ENCODE data around the gene TAS2R50. TPM values are rescaled to one million over a fixed set of nuclear protein-coding genes. Genes with fewer than 3 reads are reported as not detected.

TAS2R50 gene
- total and polyA plus RNA-seq, 2 experiments from 2014 or later, result 3.4 TPM; not detected in 1

DNA sequence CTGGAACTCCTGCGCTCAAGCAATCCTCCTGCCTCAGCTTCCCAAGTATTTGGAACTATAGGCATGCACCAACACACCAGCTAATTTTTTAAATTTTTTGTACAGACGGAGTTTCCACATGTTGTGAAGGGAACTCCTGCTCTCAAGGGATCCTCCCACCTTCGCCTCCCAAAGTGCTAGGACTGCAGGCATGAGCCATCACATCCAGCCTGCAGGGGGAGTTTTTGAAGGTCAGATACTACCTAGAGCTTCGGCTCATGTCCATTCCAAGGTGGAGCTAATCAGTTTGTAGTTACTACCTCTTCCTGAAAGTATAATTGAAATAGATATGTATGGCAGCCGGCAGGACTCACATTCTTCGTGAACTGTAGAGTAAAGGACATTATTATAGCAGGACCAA is 39.4 kb upstream of the TAS2R50 start:
- no peaks in the 10 kb centered on the region for H3K4me1 ChIP-seq (ENCODE audit: insufficient read depth)
- H3K9me2 ChIP-seq (ENCODE audit: insufficient read depth), result no peaks in the 10 kb centered on the region
- H3K4me3 ChIP-seq, result no peak overlapping the region
- H4K20me1 ChIP-seq (replicated peaks; ENCODE audit: insufficient read depth), result no peaks in the 10 kb centered on the region
- Mint-ChIP-seq H3K36me3 (ENCODE audit: low read depth) (peaks cover 10% of the 10 kb centered on the region; the same call in 2 of the 3 replicates), H3K9me3 (peaks cover 5% of the 10 kb centered on the region), H3K4me1 (peaks cover 4% of the 10 kb centered on the region; the same call in 1 of the 3 replicates), H3K4me3 (no peak overlapping the region), H3K27ac (no peak overlapping the region), H3K27me3 (ENCODE audit: insufficient read depth, low read depth, poor library complexity) (no peaks in the 10 kb centered on the region)
- no peak overlapping the region for H2AFZ ChIP-seq
- DNase-seq (ENCODE audit: low spot score) (peak; percentile 82), ATAC-seq (peak; percentile 99)
- no peaks in the 10 kb centered on the region for H3K27me3 ChIP-seq (ENCODE audit: insufficient read depth)
- H3K79me2 ChIP-seq (replicated peaks; ENCODE audit: insufficient read depth), result no peaks in the 10 kb centered on the region
- no peaks in the 10 kb centered on the region for H3F3A ChIP-seq (replicated peaks; ENCODE audit: low read depth)
- H3K4me2 ChIP-seq, result no peak overlapping the region
- TF ChIP-seq, protein P1, sequence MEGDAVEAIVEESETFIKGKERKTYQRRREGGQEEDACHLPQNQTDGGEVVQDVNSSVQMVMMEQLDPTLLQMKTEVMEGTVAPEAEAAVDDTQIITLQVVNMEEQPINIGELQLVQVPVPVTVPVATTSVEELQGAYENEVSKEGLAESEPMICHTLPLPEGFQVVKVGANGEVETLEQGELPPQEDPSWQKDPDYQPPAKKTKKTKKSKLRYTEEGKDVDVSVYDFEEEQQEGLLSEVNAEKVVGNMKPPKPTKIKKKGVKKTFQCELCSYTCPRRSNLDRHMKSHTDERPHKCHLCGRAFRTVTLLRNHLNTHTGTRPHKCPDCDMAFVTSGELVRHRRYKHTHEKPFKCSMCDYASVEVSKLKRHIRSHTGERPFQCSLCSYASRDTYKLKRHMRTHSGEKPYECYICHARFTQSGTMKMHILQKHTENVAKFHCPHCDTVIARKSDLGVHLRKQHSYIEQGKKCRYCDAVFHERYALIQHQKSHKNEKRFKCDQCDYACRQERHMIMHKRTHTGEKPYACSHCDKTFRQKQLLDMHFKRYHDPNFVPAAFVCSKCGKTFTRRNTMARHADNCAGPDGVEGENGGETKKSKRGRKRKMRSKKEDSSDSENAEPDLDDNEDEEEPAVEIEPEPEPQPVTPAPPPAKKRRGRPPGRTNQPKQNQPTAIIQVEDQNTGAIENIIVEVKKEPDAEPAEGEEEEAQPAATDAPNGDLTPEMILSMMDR (conservative IDR thresholded peaks at IDR 0.05; ENCODE audit: low read depth in 2 of 2), result peak; percentile 61 to 74
- no peak for TF ChIP-seq NANOG (IDR thresholded peaks at IDR 0.05; ENCODE audit: borderline replicate concordance)
- no peaks in the 10 kb centered on the region for H3K36me3 ChIP-seq (ENCODE audit: insufficient read depth)
- no peak overlapping the region for H3K27ac ChIP-seq (ENCODE audit: low read depth)

DNA sequence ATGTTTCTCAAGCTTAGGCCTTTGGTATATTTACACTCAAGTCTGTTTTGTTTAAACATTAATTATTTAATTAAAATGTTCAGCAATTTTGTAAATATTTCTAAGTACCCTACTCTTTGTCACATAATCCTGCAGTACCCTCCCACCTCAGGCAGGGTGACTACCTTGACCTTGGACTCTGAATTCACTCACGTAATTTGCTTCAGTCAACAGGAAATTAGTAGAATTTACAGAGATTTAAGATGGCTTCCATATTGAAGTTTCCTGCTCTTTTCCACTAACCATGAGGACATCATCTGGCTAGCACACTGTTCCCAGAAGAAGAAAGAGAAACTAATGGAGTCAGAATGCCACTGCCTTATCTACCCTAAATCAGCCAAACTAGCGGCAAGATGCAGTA is 36.7 kb upstream of the TAS2R50 start:
- H3K36me3 ChIP-seq (ENCODE audit: insufficient read depth), result no peaks in the 10 kb centered on the region
- Mint-ChIP-seq H3K4me3 (no peak overlapping the region), H3K4me1 (peaks cover 4% of the 10 kb centered on the region; the same call in 1 of the 3 replicates), H3K27me3 (ENCODE audit: insufficient read depth, low read depth, poor library complexity) (no peaks in the 10 kb centered on the region), H3K36me3 (ENCODE audit: low read depth) (peaks cover 10% of the 10 kb centered on the region; the same call in 2 of the 3 replicates), H3K9me3 (peaks cover 5% of the 10 kb centered on the region), H3K27ac (no peak overlapping the region)
- DNase-seq (ENCODE audit: low spot score) (no peak), ATAC-seq (no peak)
- H2AFZ ChIP-seq, result no peak overlapping the region
- no peaks in the 10 kb centered on the region for H3K79me2 ChIP-seq (replicated peaks; ENCODE audit: insufficient read depth)
- no peaks in the 10 kb centered on the region for H4K20me1 ChIP-seq (replicated peaks; ENCODE audit: insufficient read depth)
- H3K4me1 ChIP-seq (ENCODE audit: insufficient read depth), result no peaks in the 10 kb centered on the region
- H3K9me2 ChIP-seq (ENCODE audit: insufficient read depth), result no peaks in the 10 kb centered on the region
- no peak overlapping the region for H3K4me3 ChIP-seq
- no peaks in the 10 kb centered on the region for H3F3A ChIP-seq (replicated peaks; ENCODE audit: low read depth)
- no peaks in the 10 kb centered on the region for H3K27me3 ChIP-seq (ENCODE audit: insufficient read depth)
- H3K4me2 ChIP-seq, result no peak overlapping the region
- no peak overlapping the region for H3K27ac ChIP-seq (ENCODE audit: low read depth)
- TF ChIP-seq CREB1 (CRISPR knock-in tag; IDR thresholded peaks at IDR 0.05; ENCODE audit: low read depth) (no peak), POLR2AphosphoS5 (IDR thresholded peaks at IDR 0.05; ENCODE audit: low read depth) (no peak), EZH2 (IDR thresholded peaks at IDR 0.05; ENCODE audit: low read depth, unreplicated experiment) (no peak), JUNB (IDR thresholded peaks at IDR 0.05; ENCODE audit: unreplicated experiment) (no peak), NANOG (IDR thresholded peaks at IDR 0.05; ENCODE audit: borderline replicate concordance) (no peak)
- TF ChIP-seq, protein P2, sequence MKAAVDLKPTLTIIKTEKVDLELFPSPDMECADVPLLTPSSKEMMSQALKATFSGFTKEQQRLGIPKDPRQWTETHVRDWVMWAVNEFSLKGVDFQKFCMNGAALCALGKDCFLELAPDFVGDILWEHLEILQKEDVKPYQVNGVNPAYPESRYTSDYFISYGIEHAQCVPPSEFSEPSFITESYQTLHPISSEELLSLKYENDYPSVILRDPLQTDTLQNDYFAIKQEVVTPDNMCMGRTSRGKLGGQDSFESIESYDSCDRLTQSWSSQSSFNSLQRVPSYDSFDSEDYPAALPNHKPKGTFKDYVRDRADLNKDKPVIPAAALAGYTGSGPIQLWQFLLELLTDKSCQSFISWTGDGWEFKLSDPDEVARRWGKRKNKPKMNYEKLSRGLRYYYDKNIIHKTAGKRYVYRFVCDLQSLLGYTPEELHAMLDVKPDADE (IDR thresholded peaks at IDR 0.05), result no peak
- TF ChIP-seq, protein P1 (conservative IDR thresholded peaks at IDR 0.05; ENCODE audit: low read depth in 2 of 2), result no peak
- TF ChIP-seq, protein P3, sequence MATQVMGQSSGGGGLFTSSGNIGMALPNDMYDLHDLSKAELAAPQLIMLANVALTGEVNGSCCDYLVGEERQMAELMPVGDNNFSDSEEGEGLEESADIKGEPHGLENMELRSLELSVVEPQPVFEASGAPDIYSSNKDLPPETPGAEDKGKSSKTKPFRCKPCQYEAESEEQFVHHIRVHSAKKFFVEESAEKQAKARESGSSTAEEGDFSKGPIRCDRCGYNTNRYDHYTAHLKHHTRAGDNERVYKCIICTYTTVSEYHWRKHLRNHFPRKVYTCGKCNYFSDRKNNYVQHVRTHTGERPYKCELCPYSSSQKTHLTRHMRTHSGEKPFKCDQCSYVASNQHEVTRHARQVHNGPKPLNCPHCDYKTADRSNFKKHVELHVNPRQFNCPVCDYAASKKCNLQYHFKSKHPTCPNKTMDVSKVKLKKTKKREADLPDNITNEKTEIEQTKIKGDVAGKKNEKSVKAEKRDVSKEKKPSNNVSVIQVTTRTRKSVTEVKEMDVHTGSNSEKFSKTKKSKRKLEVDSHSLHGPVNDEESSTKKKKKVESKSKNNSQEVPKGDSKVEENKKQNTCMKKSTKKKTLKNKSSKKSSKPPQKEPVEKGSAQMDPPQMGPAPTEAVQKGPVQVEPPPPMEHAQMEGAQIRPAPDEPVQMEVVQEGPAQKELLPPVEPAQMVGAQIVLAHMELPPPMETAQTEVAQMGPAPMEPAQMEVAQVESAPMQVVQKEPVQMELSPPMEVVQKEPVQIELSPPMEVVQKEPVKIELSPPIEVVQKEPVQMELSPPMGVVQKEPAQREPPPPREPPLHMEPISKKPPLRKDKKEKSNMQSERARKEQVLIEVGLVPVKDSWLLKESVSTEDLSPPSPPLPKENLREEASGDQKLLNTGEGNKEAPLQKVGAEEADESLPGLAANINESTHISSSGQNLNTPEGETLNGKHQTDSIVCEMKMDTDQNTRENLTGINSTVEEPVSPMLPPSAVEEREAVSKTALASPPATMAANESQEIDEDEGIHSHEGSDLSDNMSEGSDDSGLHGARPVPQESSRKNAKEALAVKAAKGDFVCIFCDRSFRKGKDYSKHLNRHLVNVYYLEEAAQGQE (IDR thresholded peaks at IDR 0.05; ENCODE audit: unreplicated experiment), result no peak

Measured in GM23338 (cell line).